ENCODE results near the gene CDH4.

DNA sequence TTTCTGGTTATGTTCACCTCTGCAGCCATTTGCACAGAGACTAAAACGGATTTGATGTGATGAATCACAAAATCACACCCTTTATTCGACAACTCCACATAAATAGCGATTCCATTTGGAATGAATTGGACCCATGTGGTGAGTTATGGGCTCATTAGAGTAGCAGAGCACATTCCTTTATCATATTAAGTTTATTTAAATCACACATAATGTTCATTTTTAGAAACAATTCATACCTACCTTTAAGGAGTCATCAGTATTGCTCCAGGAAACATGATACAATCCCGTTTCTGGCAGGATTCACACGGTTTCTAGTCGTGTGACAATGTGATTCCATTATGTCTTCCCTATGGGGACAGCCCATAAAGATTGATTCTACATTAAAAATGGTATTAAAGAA lies 303.5 kb downstream of the CDH4 start:
- TF ChIP-seq, protein P1, sequence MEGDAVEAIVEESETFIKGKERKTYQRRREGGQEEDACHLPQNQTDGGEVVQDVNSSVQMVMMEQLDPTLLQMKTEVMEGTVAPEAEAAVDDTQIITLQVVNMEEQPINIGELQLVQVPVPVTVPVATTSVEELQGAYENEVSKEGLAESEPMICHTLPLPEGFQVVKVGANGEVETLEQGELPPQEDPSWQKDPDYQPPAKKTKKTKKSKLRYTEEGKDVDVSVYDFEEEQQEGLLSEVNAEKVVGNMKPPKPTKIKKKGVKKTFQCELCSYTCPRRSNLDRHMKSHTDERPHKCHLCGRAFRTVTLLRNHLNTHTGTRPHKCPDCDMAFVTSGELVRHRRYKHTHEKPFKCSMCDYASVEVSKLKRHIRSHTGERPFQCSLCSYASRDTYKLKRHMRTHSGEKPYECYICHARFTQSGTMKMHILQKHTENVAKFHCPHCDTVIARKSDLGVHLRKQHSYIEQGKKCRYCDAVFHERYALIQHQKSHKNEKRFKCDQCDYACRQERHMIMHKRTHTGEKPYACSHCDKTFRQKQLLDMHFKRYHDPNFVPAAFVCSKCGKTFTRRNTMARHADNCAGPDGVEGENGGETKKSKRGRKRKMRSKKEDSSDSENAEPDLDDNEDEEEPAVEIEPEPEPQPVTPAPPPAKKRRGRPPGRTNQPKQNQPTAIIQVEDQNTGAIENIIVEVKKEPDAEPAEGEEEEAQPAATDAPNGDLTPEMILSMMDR (tag by site-specific recombination; IDR thresholded peaks at IDR 0.05), result no peak
- TF ChIP-seq ZNF501 (tag by site-specific recombination; IDR thresholded peaks at IDR 0.05), result no peak
- no peak for TF ChIP-seq ZNF266 (tag by site-specific recombination; IDR thresholded peaks at IDR 0.05; ENCODE audit: low read depth)
- TF ChIP-seq, protein P2, sequence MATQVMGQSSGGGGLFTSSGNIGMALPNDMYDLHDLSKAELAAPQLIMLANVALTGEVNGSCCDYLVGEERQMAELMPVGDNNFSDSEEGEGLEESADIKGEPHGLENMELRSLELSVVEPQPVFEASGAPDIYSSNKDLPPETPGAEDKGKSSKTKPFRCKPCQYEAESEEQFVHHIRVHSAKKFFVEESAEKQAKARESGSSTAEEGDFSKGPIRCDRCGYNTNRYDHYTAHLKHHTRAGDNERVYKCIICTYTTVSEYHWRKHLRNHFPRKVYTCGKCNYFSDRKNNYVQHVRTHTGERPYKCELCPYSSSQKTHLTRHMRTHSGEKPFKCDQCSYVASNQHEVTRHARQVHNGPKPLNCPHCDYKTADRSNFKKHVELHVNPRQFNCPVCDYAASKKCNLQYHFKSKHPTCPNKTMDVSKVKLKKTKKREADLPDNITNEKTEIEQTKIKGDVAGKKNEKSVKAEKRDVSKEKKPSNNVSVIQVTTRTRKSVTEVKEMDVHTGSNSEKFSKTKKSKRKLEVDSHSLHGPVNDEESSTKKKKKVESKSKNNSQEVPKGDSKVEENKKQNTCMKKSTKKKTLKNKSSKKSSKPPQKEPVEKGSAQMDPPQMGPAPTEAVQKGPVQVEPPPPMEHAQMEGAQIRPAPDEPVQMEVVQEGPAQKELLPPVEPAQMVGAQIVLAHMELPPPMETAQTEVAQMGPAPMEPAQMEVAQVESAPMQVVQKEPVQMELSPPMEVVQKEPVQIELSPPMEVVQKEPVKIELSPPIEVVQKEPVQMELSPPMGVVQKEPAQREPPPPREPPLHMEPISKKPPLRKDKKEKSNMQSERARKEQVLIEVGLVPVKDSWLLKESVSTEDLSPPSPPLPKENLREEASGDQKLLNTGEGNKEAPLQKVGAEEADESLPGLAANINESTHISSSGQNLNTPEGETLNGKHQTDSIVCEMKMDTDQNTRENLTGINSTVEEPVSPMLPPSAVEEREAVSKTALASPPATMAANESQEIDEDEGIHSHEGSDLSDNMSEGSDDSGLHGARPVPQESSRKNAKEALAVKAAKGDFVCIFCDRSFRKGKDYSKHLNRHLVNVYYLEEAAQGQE (tag by site-specific recombination; IDR thresholded peaks at IDR 0.05), result no peak
- TF ChIP-seq ZNF398 (tag by site-specific recombination; IDR thresholded peaks at IDR 0.05), result no peak
- TF ChIP-seq ZNF549 (tag by site-specific recombination; IDR thresholded peaks at IDR 0.05), result no peak
- TF ChIP-seq, protein P3, sequence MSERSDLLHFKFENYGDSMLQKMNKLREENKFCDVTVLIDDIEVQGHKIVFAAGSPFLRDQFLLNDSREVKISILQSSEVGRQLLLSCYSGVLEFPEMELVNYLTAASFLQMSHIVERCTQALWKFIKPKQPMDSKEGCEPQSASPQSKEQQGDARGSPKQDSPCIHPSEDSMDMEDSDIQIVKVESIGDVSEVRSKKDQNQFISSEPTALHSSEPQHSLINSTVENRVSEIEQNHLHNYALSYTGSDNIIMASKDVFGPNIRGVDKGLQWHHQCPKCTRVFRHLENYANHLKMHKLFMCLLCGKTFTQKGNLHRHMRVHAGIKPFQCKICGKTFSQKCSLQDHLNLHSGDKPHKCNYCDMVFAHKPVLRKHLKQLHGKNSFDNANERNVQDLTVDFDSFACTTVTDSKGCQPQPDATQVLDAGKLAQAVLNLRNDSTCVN (tag by site-specific recombination; optimal IDR thresholded peaks at IDR 0.05), result no peak
- no peak for TF ChIP-seq SALL2 (tag by site-specific recombination; IDR thresholded peaks at IDR 0.05; ENCODE audit: borderline replicate concordance)
- no peak for TF ChIP-seq ZNF133 (tag by site-specific recombination; IDR thresholded peaks at IDR 0.05)
- no peak for TF ChIP-seq YY1 (tag by site-specific recombination; IDR thresholded peaks at IDR 0.05)
- TF ChIP-seq, protein P4, sequence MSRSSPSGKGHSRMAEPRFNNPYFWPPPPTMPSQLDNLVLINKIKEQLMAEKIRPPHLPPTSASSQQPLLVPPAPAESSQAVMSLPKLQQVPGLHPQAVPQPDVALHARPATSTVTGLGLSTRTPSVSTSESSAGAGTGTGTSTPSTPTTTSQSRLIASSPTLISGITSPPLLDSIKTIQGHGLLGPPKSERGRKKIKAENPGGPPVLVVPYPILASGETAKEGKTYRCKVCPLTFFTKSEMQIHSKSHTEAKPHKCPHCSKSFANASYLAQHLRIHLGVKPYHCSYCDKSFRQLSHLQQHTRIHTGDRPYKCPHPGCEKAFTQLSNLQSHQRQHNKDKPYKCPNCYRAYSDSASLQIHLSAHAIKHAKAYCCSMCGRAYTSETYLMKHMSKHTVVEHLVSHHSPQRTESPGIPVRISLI (tag by site-specific recombination; IDR thresholded peaks at IDR 0.05), result no peak
